Endothelial cell (in vitro differentiated cells): ENCODE results near the gene DCTN2. TPM values are rescaled to one million over a fixed set of nuclear protein-coding genes. Genes with fewer than 3 reads are reported as not detected.

Experiments used
- DNase-seq: peaks from one replicate; pipeline ENCODE4 v3.0.0; 2021; ENCODE audit warnings: low spot score
- H3K27ac Mint-ChIP-seq: one replicate; pipeline ENCODE4 v1.8.0; 2021; ENCODE audit warnings: mixed read lengths, inconsistent platforms; ENCODE audit not compliant: unreplicated experiment
- H3K27me3 Mint-ChIP-seq: one replicate; pipeline ENCODE4 v1.8.0; 2021; ENCODE audit warnings: mild to moderate bottlenecking, moderate library complexity, mixed read lengths, inconsistent platforms; ENCODE audit not compliant: unreplicated experiment
- H3K36me3 Mint-ChIP-seq: one replicate; pipeline ENCODE4 v1.8.0; 2021; ENCODE audit warnings: mild to moderate bottlenecking, low read depth, mixed read lengths, inconsistent platforms; ENCODE audit not compliant: unreplicated experiment
- H3K4me1 Mint-ChIP-seq: one replicate; pipeline ENCODE4 v1.8.0; 2021; ENCODE audit warnings: mild to moderate bottlenecking, mixed read lengths, inconsistent platforms; ENCODE audit not compliant: unreplicated experiment
- H3K4me3 Mint-ChIP-seq: one replicate; pipeline ENCODE4 v1.8.0; 2021; ENCODE audit warnings: mild to moderate bottlenecking, mixed read lengths, inconsistent platforms; ENCODE audit not compliant: unreplicated experiment
- H3K9me3 Mint-ChIP-seq: one replicate; pipeline ENCODE4 v1.8.0; 2021; ENCODE audit warnings: mixed read lengths, inconsistent platforms; ENCODE audit not compliant: unreplicated experiment
- total RNA-seq: library from RNA; stranded (reverse); fragmentation: NEBNext Ultra II Directional; extraction: Animal tissue kit (Norgen Biotek cat#: 25700); gene quantifications from one replicate; pipeline ENCODE4 v1.2.1, GENCODE V29; 2021; ENCODE audit not compliant: unreplicated experiment
- TF ChIP-seq, protein P1 (sequence below): fragments of 200-600 bp; sonication (generic); IDR thresholded peaks from one replicate; pipeline ENCODE4 v1.5.0; 2021; ENCODE audit warnings: antibody characterized with exemption; ENCODE audit not compliant: unreplicated experiment

The DCTN2 gene
- total RNA-seq, 1 donor from 2014 or later = 195 TPM

GRCh38 chr12:57585156-57585555 is 38.2 kb upstream of the DCTN2 start:
- no peak overlapping the region for H3K4me3 Mint-ChIP-seq
- no peak for DNase-seq
- no peaks in the 10 kb centered on the region for H3K36me3 Mint-ChIP-seq
- no peak overlapping the region for H3K27ac Mint-ChIP-seq
- TF ChIP-seq, protein P1, sequence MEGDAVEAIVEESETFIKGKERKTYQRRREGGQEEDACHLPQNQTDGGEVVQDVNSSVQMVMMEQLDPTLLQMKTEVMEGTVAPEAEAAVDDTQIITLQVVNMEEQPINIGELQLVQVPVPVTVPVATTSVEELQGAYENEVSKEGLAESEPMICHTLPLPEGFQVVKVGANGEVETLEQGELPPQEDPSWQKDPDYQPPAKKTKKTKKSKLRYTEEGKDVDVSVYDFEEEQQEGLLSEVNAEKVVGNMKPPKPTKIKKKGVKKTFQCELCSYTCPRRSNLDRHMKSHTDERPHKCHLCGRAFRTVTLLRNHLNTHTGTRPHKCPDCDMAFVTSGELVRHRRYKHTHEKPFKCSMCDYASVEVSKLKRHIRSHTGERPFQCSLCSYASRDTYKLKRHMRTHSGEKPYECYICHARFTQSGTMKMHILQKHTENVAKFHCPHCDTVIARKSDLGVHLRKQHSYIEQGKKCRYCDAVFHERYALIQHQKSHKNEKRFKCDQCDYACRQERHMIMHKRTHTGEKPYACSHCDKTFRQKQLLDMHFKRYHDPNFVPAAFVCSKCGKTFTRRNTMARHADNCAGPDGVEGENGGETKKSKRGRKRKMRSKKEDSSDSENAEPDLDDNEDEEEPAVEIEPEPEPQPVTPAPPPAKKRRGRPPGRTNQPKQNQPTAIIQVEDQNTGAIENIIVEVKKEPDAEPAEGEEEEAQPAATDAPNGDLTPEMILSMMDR = no peak
- peaks cover 5% of the 10 kb centered on the region for H3K27me3 Mint-ChIP-seq
- H3K9me3 Mint-ChIP-seq = no peaks in the 10 kb centered on the region
- peaks cover 7% of the 10 kb centered on the region for H3K4me1 Mint-ChIP-seq

- H3K9me3 Mint-ChIP-seq = no peaks in the 10 kb centered on the region
- TF ChIP-seq, protein P1 = no peak
- no peak overlapping the region for H3K4me3 Mint-ChIP-seq
- peaks cover 5% of the 10 kb centered on the region for H3K27me3 Mint-ChIP-seq
- no peak overlapping the region for H3K27ac Mint-ChIP-seq
- DNase-seq = no peak
- H3K36me3 Mint-ChIP-seq = no peaks in the 10 kb centered on the region
- peaks cover 7% of the 10 kb centered on the region for H3K4me1 Mint-ChIP-seq
Observed at GRCh38 chr12:57584690-57585089, 37.7 kb upstream of the DCTN2 start.

DNA sequence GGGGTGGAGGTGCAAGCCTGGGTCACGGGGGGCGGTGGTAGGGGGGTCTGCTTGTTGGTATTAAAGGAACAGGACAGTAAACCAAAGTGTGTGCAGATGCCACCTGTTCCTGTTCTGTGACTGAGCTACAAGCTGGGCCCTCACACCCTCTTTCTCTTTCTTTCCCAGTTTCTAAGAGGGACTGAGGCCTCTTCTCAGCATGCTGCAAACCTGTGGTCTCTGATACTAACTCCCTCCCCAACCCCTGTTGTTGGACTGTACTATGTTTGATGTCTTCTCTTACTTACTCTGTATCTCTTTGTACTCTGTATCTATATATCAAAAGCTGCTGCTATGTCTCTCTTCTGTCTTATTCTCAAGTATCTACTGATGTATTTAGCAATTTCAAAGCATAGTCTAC is 37.1 kb upstream of the DCTN2 start:
- no peak overlapping the region for H3K27ac Mint-ChIP-seq
- H3K36me3 Mint-ChIP-seq = no peaks in the 10 kb centered on the region
- H3K9me3 Mint-ChIP-seq = no peaks in the 10 kb centered on the region
- peaks cover 5% of the 10 kb centered on the region for H3K27me3 Mint-ChIP-seq
- TF ChIP-seq, protein P1 = no peak
- H3K4me1 Mint-ChIP-seq = peaks cover 7% of the 10 kb centered on the region
- no peak overlapping the region for H3K4me3 Mint-ChIP-seq
- DNase-seq = no peak

DNA sequence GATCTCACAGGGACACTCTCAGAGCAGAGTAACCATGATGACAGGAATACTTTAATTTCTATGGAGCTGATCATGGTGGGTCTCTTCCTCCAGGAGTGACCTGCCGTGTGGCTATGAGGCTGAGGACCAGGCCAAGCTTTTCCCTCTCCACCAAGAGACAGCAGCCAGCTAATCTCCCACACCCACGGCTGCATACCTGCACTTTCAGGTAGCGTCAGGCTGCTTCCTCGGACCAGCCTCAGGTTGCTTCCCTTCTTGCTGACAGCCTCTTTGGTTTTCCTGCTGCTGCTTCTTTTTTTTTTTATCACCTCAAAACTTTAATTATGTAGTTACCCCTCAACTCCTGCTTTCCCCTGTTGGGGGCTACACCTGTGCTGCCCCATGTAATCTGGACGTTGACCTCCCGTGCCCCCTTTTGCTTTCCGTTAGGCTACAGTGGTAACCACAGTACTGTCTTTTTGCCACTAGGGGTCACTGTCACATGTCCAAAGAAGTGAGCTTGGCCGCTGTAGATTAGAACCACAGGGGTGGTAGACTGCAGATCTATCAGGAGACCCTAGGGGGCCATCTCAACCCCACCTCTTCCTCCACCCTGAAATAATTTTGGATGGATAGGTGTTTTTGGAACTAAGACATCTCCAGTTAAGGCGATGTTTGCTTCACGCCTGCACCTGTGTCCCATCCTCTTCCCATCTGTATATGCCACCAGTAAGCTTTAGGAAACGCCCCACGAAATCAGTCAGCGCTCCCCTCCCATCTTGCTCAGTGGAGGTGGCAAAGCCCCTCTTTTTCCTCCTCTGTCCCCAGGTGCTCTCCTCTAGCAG is 36.2 kb upstream of the DCTN2 start:
- H3K27me3 Mint-ChIP-seq = peaks cover 6% of the 10 kb centered on the region
- H3K4me3 Mint-ChIP-seq = no peak overlapping the region
- peaks cover 7% of the 10 kb centered on the region for H3K4me1 Mint-ChIP-seq
- peak; percentile 71 for DNase-seq
- H3K27ac Mint-ChIP-seq = no peak overlapping the region
- H3K36me3 Mint-ChIP-seq = no peaks in the 10 kb centered on the region
- no peaks in the 10 kb centered on the region for H3K9me3 Mint-ChIP-seq
- TF ChIP-seq, protein P1 = peak; percentile 97

DNA sequence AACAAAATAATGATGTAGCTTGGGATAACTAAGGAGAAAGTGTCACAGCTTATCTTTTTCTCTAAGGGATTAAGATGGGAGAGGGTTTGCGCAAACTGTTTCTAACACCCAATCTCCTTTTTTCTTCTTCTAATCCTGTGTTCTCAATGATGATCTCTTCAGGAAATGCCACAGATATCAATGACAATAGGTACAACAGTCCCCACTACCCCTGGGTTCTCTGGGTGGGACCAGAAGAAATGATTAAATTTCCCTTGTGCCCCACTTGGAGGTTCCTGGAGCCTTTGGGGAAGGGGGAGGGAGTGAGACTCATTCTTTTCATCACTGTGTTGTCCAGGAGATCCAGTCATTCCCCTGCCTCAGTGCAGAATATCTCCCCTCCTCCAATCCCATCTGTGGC is 35.4 kb upstream of the DCTN2 start:
- DNase-seq = no peak
- H3K27ac Mint-ChIP-seq = no peak overlapping the region
- TF ChIP-seq, protein P1 = no peak
- H3K4me1 Mint-ChIP-seq = peaks cover 7% of the 10 kb centered on the region
- no peaks in the 10 kb centered on the region for H3K9me3 Mint-ChIP-seq
- H3K36me3 Mint-ChIP-seq = no peaks in the 10 kb centered on the region
- H3K27me3 Mint-ChIP-seq = peaks cover 6% of the 10 kb centered on the region
- H3K4me3 Mint-ChIP-seq = no peak overlapping the region
